HEK293 (cell line): ENCODE results near the gene ACTL6B.

Experiments used
- HOXA7 ChIP-seq: sonication (generic); formaldehyde crosslinking; IDR thresholded peaks from 2 replicates; pipeline ENCODE4 v1.8.1; 2022; ENCODE audit warnings: missing genetic modification reagents, borderline replicate concordance
- KLF10 ChIP-seq: fragments of 450-650 bp; IDR thresholded peaks from 2 replicates; pipeline ENCODE4 v1.5.1; 2018; ENCODE audit warnings: missing biosample characterization, mild to moderate bottlenecking, missing genetic modification characterization
- KLF17 ChIP-seq: fragments of 450-650 bp; formaldehyde crosslinking; IDR thresholded peaks from 2 replicates; pipeline ENCODE4 v1.5.1; 2016; ENCODE audit warnings: missing biosample characterization, missing genetic modification characterization
- ZBTB26 ChIP-seq: fragments of 450-650 bp; formaldehyde crosslinking; optimal IDR thresholded peaks from 2 replicates; pipeline ENCODE3; 2016; ENCODE audit warnings: missing biosample characterization, mild to moderate bottlenecking, missing genetic modification characterization
- ZBTB7A ChIP-seq: fragments of 450-650 bp; formaldehyde crosslinking; IDR thresholded peaks from 2 replicates; pipeline ENCODE4 v1.5.1; 2016; ENCODE audit warnings: low read depth, missing biosample characterization, missing genetic modification characterization
- ZBTB8A ChIP-seq: fragments of 450-650 bp; formaldehyde crosslinking; IDR thresholded peaks from 2 replicates; pipeline ENCODE4 v1.5.1; 2016; ENCODE audit warnings: missing biosample characterization, missing genetic modification characterization
- ZFP69B ChIP-seq: fragments of 450-650 bp; formaldehyde crosslinking; IDR thresholded peaks from 2 replicates; pipeline ENCODE4 v1.5.1; 2016; ENCODE audit warnings: missing biosample characterization, missing genetic modification characterization
- ZNF10 ChIP-seq: fragments of 450-650 bp; formaldehyde crosslinking; IDR thresholded peaks from 2 replicates; pipeline ENCODE4 v1.5.1; 2017; ENCODE audit warnings: missing biosample characterization, missing genetic modification characterization
- ZNF175 ChIP-seq: fragments of 450-650 bp; formaldehyde crosslinking; IDR thresholded peaks from 2 replicates; pipeline ENCODE4 v1.5.1; 2016; ENCODE audit warnings: missing biosample characterization, missing genetic modification characterization
- ZNF580 ChIP-seq: fragments of 450-650 bp; formaldehyde crosslinking; IDR thresholded peaks from 2 replicates; pipeline ENCODE4 v1.5.1; 2016; ENCODE audit warnings: missing biosample characterization, missing genetic modification characterization
- TF ChIP-seq, protein P1 (sequence below): fragments of 450-650 bp; formaldehyde crosslinking; IDR thresholded peaks from 2 replicates; pipeline ENCODE4 v1.5.1; 2016; ENCODE audit warnings: missing biosample characterization, missing genetic modification characterization
- TF ChIP-seq, protein P2 (sequence below): fragments of 450-650 bp; formaldehyde crosslinking; IDR thresholded peaks from 2 replicates; pipeline ENCODE4 v1.5.1; 2016; ENCODE audit warnings: missing biosample characterization, missing genetic modification characterization

DNA sequence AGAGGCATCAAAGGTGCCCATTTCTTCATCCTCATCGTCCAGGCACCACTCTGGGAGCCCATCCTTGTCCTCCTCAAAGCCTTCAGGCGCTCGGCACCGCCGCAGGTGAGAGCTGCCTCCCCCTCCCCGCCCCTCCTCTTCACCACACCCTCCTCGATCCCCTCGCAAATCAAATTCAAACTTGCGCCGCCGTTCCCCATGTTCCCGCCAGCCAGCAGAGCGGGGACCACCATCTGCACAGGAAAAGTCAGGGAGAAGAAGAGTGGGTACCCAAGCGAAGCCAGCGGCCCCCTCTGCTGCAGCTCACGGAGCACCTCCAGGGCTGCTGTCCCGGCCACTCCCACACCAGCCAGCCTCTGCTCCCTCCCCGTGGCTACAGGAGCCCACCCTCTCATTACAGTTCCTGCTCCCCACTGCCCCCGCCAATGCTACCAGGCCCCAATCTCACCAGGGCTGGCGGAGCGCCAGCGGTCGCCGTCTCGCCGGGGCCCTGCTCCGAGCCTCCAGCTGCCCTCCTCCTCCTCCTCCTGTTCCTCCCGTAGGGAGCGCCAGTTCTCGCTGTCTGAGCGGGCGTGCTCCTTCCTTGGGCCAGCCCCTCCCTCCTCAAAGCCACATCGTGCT is 30.1 kb upstream of the ACTL6B start:
- TF ChIP-seq, protein P1, sequence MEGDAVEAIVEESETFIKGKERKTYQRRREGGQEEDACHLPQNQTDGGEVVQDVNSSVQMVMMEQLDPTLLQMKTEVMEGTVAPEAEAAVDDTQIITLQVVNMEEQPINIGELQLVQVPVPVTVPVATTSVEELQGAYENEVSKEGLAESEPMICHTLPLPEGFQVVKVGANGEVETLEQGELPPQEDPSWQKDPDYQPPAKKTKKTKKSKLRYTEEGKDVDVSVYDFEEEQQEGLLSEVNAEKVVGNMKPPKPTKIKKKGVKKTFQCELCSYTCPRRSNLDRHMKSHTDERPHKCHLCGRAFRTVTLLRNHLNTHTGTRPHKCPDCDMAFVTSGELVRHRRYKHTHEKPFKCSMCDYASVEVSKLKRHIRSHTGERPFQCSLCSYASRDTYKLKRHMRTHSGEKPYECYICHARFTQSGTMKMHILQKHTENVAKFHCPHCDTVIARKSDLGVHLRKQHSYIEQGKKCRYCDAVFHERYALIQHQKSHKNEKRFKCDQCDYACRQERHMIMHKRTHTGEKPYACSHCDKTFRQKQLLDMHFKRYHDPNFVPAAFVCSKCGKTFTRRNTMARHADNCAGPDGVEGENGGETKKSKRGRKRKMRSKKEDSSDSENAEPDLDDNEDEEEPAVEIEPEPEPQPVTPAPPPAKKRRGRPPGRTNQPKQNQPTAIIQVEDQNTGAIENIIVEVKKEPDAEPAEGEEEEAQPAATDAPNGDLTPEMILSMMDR: no peak
- TF ChIP-seq ZNF580 (tag by site-specific recombination) (no peak), HOXA7 (CRISPR knock-in tag) (no peak), ZBTB8A (tag by site-specific recombination) (no peak), KLF10 (tag by site-specific recombination) (no peak), ZNF10 (tag by site-specific recombination) (no peak), ZFP69B (no peak), ZNF175 (tag by site-specific recombination) (no peak), ZBTB7A (tag by site-specific recombination) (no peak), KLF17 (tag by site-specific recombination) (no peak), ZBTB26 (tag by site-specific recombination) (no peak)
- TF ChIP-seq, protein P2, sequence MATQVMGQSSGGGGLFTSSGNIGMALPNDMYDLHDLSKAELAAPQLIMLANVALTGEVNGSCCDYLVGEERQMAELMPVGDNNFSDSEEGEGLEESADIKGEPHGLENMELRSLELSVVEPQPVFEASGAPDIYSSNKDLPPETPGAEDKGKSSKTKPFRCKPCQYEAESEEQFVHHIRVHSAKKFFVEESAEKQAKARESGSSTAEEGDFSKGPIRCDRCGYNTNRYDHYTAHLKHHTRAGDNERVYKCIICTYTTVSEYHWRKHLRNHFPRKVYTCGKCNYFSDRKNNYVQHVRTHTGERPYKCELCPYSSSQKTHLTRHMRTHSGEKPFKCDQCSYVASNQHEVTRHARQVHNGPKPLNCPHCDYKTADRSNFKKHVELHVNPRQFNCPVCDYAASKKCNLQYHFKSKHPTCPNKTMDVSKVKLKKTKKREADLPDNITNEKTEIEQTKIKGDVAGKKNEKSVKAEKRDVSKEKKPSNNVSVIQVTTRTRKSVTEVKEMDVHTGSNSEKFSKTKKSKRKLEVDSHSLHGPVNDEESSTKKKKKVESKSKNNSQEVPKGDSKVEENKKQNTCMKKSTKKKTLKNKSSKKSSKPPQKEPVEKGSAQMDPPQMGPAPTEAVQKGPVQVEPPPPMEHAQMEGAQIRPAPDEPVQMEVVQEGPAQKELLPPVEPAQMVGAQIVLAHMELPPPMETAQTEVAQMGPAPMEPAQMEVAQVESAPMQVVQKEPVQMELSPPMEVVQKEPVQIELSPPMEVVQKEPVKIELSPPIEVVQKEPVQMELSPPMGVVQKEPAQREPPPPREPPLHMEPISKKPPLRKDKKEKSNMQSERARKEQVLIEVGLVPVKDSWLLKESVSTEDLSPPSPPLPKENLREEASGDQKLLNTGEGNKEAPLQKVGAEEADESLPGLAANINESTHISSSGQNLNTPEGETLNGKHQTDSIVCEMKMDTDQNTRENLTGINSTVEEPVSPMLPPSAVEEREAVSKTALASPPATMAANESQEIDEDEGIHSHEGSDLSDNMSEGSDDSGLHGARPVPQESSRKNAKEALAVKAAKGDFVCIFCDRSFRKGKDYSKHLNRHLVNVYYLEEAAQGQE (tag by site-specific recombination): no peak
